Esophagus mucosa (tissue), 1 donor: ENCODE data around the gene LYPD6B. TPM values are rescaled to one million over a fixed set of nuclear protein-coding genes. Genes with fewer than 3 reads are reported as not detected.
"Not testable (repeated sequence)": the region's sequence is repeated elsewhere in the genome, so short reads cannot be mapped to it uniquely, and the experiment has no call there.

Experiments used
- ATAC-seq: fragments of 200-7000 bp; cut with Tn5 transposase; one replicate; pipeline ENCODE4 v1.9.1; 2020
- total RNA-seq: library from RNA; stranded (reverse); gene quantifications from one replicate; pipeline ENCODE4 v1.2.4, GENCODE V29; 2023
- donor health status: DM: yes; HTN: yes; CAD: no.

Gene LYPD6B
- total RNA-seq, 1 donor from 2014 or later, result 3.2 TPM

- no peak for ATAC-seq
These were observed 181.4 kb downstream of the LYPD6B start for GRCh38 chr2:149219856-149220255.

DNA sequence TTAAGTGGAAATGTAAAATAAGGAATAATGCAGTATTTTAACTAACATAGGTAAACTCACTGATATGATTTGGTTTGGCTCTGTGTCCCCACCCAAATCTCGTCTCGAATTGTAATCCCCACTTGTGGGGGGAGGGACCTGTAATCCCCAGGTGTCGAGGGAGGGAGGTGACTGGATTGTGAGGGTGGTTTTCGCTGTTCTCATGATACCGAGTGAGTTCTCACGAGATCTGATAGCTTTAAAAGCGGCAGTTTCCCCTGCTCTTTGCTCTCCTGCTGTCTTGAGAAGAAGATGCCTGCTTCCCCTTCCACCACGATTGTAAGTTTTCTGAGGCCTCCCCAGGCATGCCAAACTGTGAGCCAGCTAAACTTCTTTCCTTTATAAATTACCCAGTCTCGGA, 182.5 kb downstream of the LYPD6B start:
- no peak for ATAC-seq

GRCh38 chr2:149221898-149222297, 183.4 kb downstream of the LYPD6B start:
- ATAC-seq, result no peak

GRCh38 chr2:149223472-149224095, 185.1 kb downstream of the LYPD6B start:
- ATAC-seq, result no peak

DNA sequence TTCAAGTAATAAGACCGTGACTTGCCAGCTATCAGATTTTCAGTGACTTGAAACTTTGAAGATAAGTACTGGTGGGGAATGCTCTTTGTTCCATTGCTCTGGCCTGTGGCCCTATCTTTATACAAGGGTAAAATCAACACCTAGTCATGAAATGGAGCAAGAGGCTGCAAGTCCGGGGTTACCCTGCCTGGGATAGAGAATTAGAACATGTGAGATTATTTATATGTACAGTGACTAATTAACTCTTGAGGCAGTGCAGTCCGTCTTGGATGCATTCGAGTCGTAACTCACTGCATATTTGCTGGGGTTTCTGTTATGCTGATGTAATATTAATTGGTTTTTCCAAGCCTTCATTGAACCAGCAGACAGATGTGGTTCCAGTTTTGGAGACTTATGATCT, 186.0 kb downstream of the LYPD6B start:
- ATAC-seq, result peak; percentile 33

DNA sequence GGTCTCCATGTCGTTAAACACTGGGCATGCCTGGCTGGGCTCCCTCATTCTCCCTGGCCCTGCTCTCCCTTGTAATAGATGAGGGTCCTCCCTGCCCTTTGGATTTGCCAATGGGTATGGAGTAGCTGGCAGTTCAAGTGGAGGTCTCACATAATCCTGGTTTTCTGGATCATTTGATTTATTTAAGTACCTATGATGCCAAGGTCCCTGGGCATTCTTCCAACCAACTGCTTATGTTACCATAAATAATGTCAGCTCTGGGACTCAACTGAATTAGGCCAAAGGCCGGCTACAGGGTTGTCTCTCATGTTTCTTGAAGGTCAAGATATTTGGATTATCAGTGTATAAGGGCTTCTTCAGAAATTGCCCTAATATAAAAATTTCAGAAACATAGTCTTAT, 186.9 kb downstream of the LYPD6B start:
- no peak for ATAC-seq

- no peak for ATAC-seq
These were observed 188.3 kb downstream of the LYPD6B start for GRCh38 chr2:149226790-149227189.

DNA sequence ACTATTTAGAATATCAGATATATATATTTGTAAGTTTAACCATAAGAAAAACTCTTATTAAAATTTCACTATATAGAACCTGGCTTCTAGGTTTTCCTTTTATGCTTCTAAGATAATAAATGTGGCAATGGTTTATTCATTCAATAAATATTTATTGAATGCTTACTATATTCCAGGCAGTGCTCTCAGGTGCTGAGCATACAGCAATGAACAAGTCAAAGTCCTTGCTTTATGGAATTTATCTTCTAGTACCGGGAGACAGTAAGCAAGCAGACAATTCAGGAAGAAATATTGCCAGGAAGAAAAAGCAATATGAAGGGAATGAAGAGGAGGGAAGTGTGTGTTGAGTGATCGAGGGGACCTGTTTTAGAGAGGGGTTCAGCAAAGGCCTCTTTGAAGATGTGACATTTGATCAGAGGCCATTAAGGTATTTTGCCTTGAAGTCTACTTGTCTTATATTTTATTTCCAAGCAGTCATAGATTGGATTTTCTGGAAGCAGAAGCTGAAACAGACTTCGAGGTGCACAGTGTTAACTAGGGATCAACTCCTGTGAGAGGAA, 197.4 kb downstream of the LYPD6B start:
- ATAC-seq, result no peak

- no peak for ATAC-seq
These were observed 197.9 kb downstream of the LYPD6B start for GRCh38 chr2:149236410-149236809.

GRCh38 chr2:149246186-149246585, 207.7 kb downstream of the LYPD6B start:
- ATAC-seq, result no peak

- ATAC-seq, result not testable (repeated sequence)
These were observed 212.9 kb downstream of the LYPD6B start for GRCh38 chr2:149251436-149251835.

GRCh38 chr2:149256877-149257276, 218.4 kb downstream of the LYPD6B start:
- ATAC-seq, result not testable (repeated sequence)

- peak; percentile 52 for ATAC-seq
These were observed 220.0 kb downstream of the LYPD6B start for GRCh38 chr2:149258531-149258930.

- no peak for ATAC-seq
These were observed 220.6 kb downstream of the LYPD6B start for GRCh38 chr2:149259136-149259535.

GRCh38 chr2:149261692-149262091, 223.2 kb downstream of the LYPD6B start:
- ATAC-seq, result no peak

Other genes starting within 250 kb of the LYPD6B start
- gene KIF5C, start 163.5 kb upstream of the LYPD6B start, total RNA-seq, result 0.08 TPM